ENCODE data around the gene GPR157. TPM values are rescaled to one million over a fixed set of nuclear protein-coding genes. Genes with fewer than 3 reads are reported as not detected.

GPR157 gene
- total RNA-seq (2016; rRNA removed; fragmentation: Illumina TruSeq; extraction: Trizol) (8.4 and 10.1 TPM in 2 replicates), polyA plus RNA-seq (2011; rRNA removed) (19.2 and 23.3 TPM in 2 replicates), polyA minus RNA-seq (2011; rRNA and poly(A)+ RNA removed; ENCODE audit: low replicate concordance) (23.1 and 157 TPM in 2 replicates), Bru-seq, nascent RNA (percentile 64 among the genes with signal in this experiment), BruChase-seq, experiment 1, labeled RNA remaining after a 6-hour chase (percentile 75 among the genes with signal in this experiment), BruChase-seq, experiment 2, labeled RNA remaining after a 2-hour chase (percentile 68 among the genes with signal in this experiment)
- 4.0 and 7.1 TPM in 2 replicates for total RNA-seq (2016; cell fraction: cytosol; rRNA removed; fragmentation: Illumina TruSeq; extraction: Trizol; ENCODE audit: low read depth)
- total RNA-seq (2016; cell fraction: insoluble cytoplasmic fraction; rRNA removed; fragmentation: Illumina TruSeq; extraction: Trizol): 10.7 and 12.8 TPM in 2 replicates
- total RNA-seq (2016; cell fraction: membrane; rRNA removed; fragmentation: Illumina TruSeq; extraction: Trizol): 13.0 and 14.9 TPM in 2 replicates
- total RNA-seq (2016; cell fraction: nucleus; rRNA removed; fragmentation: Illumina TruSeq; extraction: Trizol): 7.1 and 10.0 TPM in 2 replicates
- polyA plus RNA-seq (2011; cell fraction: cytosol; rRNA removed): 14.2 and 15.0 TPM in 2 replicates
- polyA plus RNA-seq (2011; cell fraction: nucleus; rRNA removed): 29.1 and 30.4 TPM in 2 replicates
- 25.2 and 25.3 TPM in 2 replicates for polyA plus RNA-seq (2012)
- polyA plus RNA-seq (2016; cell fraction: cytosol; fragmentation: Illumina TruSeq; extraction: Trizol; ENCODE audit: low read depth): 1.7 and 2.0 TPM in 2 replicates
- 4.3 and 5.8 TPM in 2 replicates for polyA plus RNA-seq (2016; cell fraction: insoluble cytoplasmic fraction; fragmentation: Illumina TruSeq; extraction: Trizol; ENCODE audit: low read depth)
- polyA plus RNA-seq (2016; cell fraction: membrane; fragmentation: Illumina TruSeq; extraction: Trizol; ENCODE audit: low read depth): 3.8 and 6.3 TPM in 2 replicates
- 8.1 and 9.9 TPM in 2 replicates for polyA plus RNA-seq (2016; cell fraction: nucleus; fragmentation: Illumina TruSeq; extraction: Trizol; ENCODE audit: insufficient read depth, low read depth)
- 37.5 and 50.2 TPM in 2 replicates for polyA minus RNA-seq (2011; cell fraction: cytosol; rRNA and poly(A)+ RNA removed)
- 18.6 and 22.3 TPM in 2 replicates for polyA minus RNA-seq (2011; cell fraction: nucleus; rRNA and poly(A)+ RNA removed)
- long read RNA-seq, experiment 1, partial matches to known transcripts: 0 of 4 reads
- long read RNA-seq, experiment 1, other reads (novel, unspliced or antisense): 4 of 4 reads
- long read RNA-seq, experiment 2, partial matches to known transcripts: 0 of 38 reads
- long read RNA-seq, experiment 2, other reads (novel, unspliced or antisense): 38 of 38 reads

GRCh38 chr1:9128520-9129265 is at the start of gene GPR157:
GPR157 (minus strand) TSS chr1:9129102; CDS start chr1:9129027, 75 bp downstream.
- Histone ChIP-seq H3K4me2 (ENCODE audit: low read depth, low read length) (peak within 1 kb of the TSS; percentile 96), H3K9me3 (ENCODE audit: low read length) (no peaks in the 10 kb centered on the region), H3K79me2 (ENCODE audit: insufficient read depth, low read length) (peaks cover 32% of the 10 kb centered on the region), H3K27ac (ENCODE audit: extremely low read length, insufficient read depth, low read length) (peak within 1 kb of the TSS; percentile 63), H3K4me3 (replicated peaks in 1 of 3; ENCODE audit: insufficient read depth in 1 of 3, low read depth in 2 of 3, low read length in 3 of 3) (peak within 1 kb of the TSS; percentile 71 to 90 (median 90)), H3K9ac (ENCODE audit: insufficient read depth, low read depth, low read length) (peak within 1 kb of the TSS; percentile 79), H3K36me3 (replicated peaks in 1 of 2; ENCODE audit: control insufficient read depth in 1 of 2, insufficient read depth in 2 of 2, low read length in 2 of 2) (no peaks in the 10 kb centered on the region; a peak in 1 of 5 replicates), H3K27me3 (ENCODE audit: control insufficient read depth in 1 of 2, insufficient read depth in 2 of 2, low read length in 2 of 2) (no peaks in the 10 kb centered on the region; a peak in 1 of 5 replicates), H3K4me1 (ENCODE audit: insufficient read depth, low read length) (peaks cover 35% of the 10 kb centered on the region), H4K20me1 (ENCODE audit: insufficient read depth, low read length) (no peaks in the 10 kb centered on the region; the same call in none of the 2 replicates), H2AFZ (ENCODE audit: low read length) (peak within 1 kb of the TSS; percentile 39)
- ATAC-seq (peak; percentile 75), DNase-seq (ENCODE audit: low spot score) (peak; percentile 62), FAIRE-seq (no peak)
- in situ Hi-C loops (cut with HindIII; ENCODE audit: extremely low pct_ligation_motif_present, low pct_unique_long_range_greater_than_20kb): no loop called here
- 0% methylated on average over 8 of the region's 92 CpGs for WGBS (ENCODE audit: low lambda C conversion rate)
- CTCF ChIA-PET (ENCODE audit: low intra/inter-chr PET ratio, low total read pairs): interaction anchor here (1.7 kb wide), 1 partner anchor 18 kb away, joined by 5 read pairs; no protein-coding TSS in a partner anchor
- no TSS peak for BruUV-seq (replicated peaks)
- POLR2A ChIA-PET: interaction anchor here (0.5 to 4.6 kb wide), 11 partner anchors 9 to 409 kb away, joined by 3 to 25 read pairs (median 3); partner anchors contain the start of gene H6PD
- intact Hi-C loops (cut with micrococcal nuclease; ENCODE audit: unreplicated experiment): loop anchor here (1.0 kb wide), 1 partner anchor 17 kb away; no protein-coding TSS in a partner anchor
- TF ChIP-seq, protein P1, sequence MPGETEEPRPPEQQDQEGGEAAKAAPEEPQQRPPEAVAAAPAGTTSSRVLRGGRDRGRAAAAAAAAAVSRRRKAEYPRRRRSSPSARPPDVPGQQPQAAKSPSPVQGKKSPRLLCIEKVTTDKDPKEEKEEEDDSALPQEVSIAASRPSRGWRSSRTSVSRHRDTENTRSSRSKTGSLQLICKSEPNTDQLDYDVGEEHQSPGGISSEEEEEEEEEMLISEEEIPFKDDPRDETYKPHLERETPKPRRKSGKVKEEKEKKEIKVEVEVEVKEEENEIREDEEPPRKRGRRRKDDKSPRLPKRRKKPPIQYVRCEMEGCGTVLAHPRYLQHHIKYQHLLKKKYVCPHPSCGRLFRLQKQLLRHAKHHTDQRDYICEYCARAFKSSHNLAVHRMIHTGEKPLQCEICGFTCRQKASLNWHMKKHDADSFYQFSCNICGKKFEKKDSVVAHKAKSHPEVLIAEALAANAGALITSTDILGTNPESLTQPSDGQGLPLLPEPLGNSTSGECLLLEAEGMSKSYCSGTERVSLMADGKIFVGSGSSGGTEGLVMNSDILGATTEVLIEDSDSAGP (CRISPR knock-in tag; IDR thresholded peaks at IDR 0.05; ENCODE audit: borderline replicate concordance): peak; percentile 65
- TF ChIP-seq, protein P2, sequence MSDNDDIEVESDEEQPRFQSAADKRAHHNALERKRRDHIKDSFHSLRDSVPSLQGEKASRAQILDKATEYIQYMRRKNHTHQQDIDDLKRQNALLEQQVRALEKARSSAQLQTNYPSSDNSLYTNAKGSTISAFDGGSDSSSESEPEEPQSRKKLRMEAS (IDR thresholded peaks at IDR 0.05): peak; percentile 76
- TF ChIP-seq EHMT2 (IDR thresholded peaks at IDR 0.05; ENCODE audit: borderline replicate concordance, low read depth, low read length): no peak
- TF ChIP-seq RARG (CRISPR knock-in tag; IDR thresholded peaks at IDR 0.05; ENCODE audit: low read depth): no peak
- TF ChIP-seq ZNF597 (CRISPR knock-in tag; IDR thresholded peaks at IDR 0.05): no peak
- peak; percentile 98 for TF ChIP-seq ZNF777 (CRISPR knock-in tag; IDR thresholded peaks at IDR 0.05)
- no peak for TF ChIP-seq NONO (IDR thresholded peaks at IDR 0.05)
- TF ChIP-seq NONO (CRISPR knock-in tag; conservative IDR thresholded peaks at IDR 0.05): peak; percentile 54; the same call in 1 of the 2 replicates
- peak; percentile 93 for TF ChIP-seq EED (CRISPR knock-in tag; IDR thresholded peaks at IDR 0.05)
- TF ChIP-seq SRSF9 (IDR thresholded peaks at IDR 0.05; ENCODE audit: borderline replicate concordance, insufficient read depth, low read depth, low read length, poor library complexity, severe bottlenecking): no peak
- TF ChIP-seq MYC (CRISPR knock-in tag; IDR thresholded peaks at IDR 0.05; ENCODE audit: borderline replicate concordance): peak; percentile 62
- TF ChIP-seq CCDC6 (CRISPR knock-in tag; IDR thresholded peaks at IDR 0.05): 0 out of 2 replicates have a peak, but pooled peaks have one; percentile 43
- TF ChIP-seq, protein P3, sequence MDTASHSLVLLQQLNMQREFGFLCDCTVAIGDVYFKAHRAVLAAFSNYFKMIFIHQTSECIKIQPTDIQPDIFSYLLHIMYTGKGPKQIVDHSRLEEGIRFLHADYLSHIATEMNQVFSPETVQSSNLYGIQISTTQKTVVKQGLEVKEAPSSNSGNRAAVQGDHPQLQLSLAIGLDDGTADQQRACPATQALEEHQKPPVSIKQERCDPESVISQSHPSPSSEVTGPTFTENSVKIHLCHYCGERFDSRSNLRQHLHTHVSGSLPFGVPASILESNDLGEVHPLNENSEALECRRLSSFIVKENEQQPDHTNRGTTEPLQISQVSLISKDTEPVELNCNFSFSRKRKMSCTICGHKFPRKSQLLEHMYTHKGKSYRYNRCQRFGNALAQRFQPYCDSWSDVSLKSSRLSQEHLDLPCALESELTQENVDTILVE (CRISPR knock-in tag; IDR thresholded peaks at IDR 0.05): no peak

Data from HepG2 (cell line).